ENCODE data around the gene RBM3.

Gene RBM3

GRCh38 chrX:48558271-48558670 is 16.0 kb upstream of the RBM3 start:
- H3K4me3 ChIP-seq (ENCODE audit: control insufficient read depth, low read depth, low read length) = no peak overlapping the region
- no peak for TF ChIP-seq CTCF (conservative IDR thresholded peaks at IDR 0.05; ENCODE audit: control insufficient read depth, insufficient read depth, low read depth, low read length)
- peak; percentile 90 for DNase-seq (ENCODE audit: low read depth)

GRCh38 chrX:48559636-48560035 is 14.6 kb upstream of the RBM3 start:
- no peak for DNase-seq (ENCODE audit: low read depth)
- no peak overlapping the region for H3K4me3 ChIP-seq (ENCODE audit: control insufficient read depth, low read depth, low read length)
- no peak for TF ChIP-seq CTCF (conservative IDR thresholded peaks at IDR 0.05; ENCODE audit: control insufficient read depth, insufficient read depth, low read depth, low read length)

GRCh38 chrX:48560056-48560455 is 14.2 kb upstream of the RBM3 start:
- H3K4me3 ChIP-seq (ENCODE audit: control insufficient read depth, low read depth, low read length) = no peak overlapping the region
- no peak for DNase-seq (ENCODE audit: low read depth)
- no peak for TF ChIP-seq CTCF (conservative IDR thresholded peaks at IDR 0.05; ENCODE audit: control insufficient read depth, insufficient read depth, low read depth, low read length)

GRCh38 chrX:48560681-48561080 is 13.6 kb upstream of the RBM3 start:
- TF ChIP-seq CTCF (conservative IDR thresholded peaks at IDR 0.05; ENCODE audit: control insufficient read depth, insufficient read depth, low read depth, low read length) = no peak

GRCh38 chrX:48569958-48570357 is 4.3 kb upstream of the RBM3 start:
- no peak overlapping the region for H3K4me3 ChIP-seq (ENCODE audit: control insufficient read depth, low read depth, low read length)
- peak; percentile 65 for DNase-seq (ENCODE audit: low read depth)
- no peak for TF ChIP-seq CTCF (conservative IDR thresholded peaks at IDR 0.05; ENCODE audit: control insufficient read depth, insufficient read depth, low read depth, low read length)

More at GRCh38 chrX:48560681-48561080, 13.6 kb upstream of the RBM3 start:
- no peak overlapping the region for H3K4me3 ChIP-seq (ENCODE audit: control insufficient read depth, low read depth, low read length)
- no peak for DNase-seq (ENCODE audit: low read depth)

- DNase-seq (ENCODE audit: low read depth) = no peak
- H3K4me3 ChIP-seq (ENCODE audit: control insufficient read depth, low read depth, low read length) = peak overlapping the region; percentile 74
- no peak for TF ChIP-seq CTCF (conservative IDR thresholded peaks at IDR 0.05; ENCODE audit: control insufficient read depth, insufficient read depth, low read depth, low read length)
These were observed 504 bp upstream of the RBM3 start for GRCh38 chrX:48573690-48574269.

GRCh38 chrX:48575642-48576041 is 1.4 kb downstream of the RBM3 start:
- no peak for TF ChIP-seq CTCF (conservative IDR thresholded peaks at IDR 0.05; ENCODE audit: control insufficient read depth, insufficient read depth, low read depth, low read length)
- no peak for DNase-seq (ENCODE audit: low read depth)
- H3K4me3 ChIP-seq (ENCODE audit: control insufficient read depth, low read depth, low read length) = peak overlapping the region; percentile 74
